ENCODE data around the gene SORT1.

The SORT1 gene

DNA sequence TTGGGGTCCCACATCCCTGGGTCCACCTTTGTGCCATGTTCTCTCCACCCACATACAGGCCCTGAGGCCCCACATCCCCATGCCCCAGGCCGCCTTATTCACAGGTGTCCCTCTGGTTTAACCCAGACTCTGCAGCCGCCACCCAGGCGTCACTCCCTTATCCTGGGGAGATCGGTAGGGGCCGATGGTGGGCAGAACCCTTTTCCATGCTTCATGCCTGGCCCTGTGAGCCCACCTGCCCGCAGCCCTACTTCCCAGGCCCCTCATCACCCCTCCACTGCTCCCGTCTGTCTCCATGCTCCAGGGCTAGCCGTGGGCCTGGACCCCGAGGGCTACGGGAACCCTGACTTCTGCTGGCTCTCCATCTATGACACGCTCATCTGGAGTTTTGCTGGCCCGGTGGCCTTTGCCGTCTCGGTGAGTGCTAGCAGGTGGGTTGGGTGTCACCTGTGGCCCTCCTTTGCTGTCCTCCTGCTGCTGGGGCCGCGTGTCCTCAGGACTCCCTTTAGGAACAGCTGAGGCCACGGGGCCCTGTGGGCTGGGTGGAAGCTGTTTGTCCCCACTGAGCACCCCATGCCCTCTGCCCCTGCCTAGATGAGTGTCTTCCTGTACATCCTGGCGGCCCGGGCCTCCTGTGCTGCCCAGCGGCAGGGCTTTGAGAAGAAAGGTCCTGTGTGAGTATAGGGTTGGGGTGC lies 126.9 kb downstream of the SORT1 start:
- no peak for DNase-seq

GRCh38 chr1:109269981-109270622 lies 127.6 kb downstream of the SORT1 start:
- no peak for DNase-seq

GRCh38 chr1:109269212-109269980 lies 128.3 kb downstream of the SORT1 start:
- no peak for DNase-seq

GRCh38 chr1:109268431-109269211 lies 129.1 kb downstream of the SORT1 start:
- no peak for DNase-seq

GRCh38 chr1:109267743-109268300 lies 129.9 kb downstream of the SORT1 start:
- DNase-seq = no peak

DNA sequence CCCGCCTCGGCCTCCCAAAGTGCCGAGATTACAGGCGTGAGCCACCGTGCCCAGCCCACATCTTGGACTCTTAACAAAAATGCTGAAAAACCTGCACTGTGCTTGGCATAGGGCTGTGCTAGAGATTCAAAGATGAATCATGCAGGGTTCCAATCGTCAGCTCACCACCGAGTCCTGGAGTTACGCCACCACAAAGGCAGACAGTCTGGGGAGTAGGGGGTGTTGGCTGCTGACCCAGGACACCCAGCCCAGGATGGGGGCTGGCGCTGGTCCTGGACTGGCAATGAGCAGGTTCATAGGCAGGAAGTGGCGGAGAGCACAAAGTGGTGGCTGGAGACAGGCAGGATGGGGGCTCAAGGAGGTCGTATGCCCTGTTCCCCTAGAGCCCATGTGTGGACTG lies 130.8 kb downstream of the SORT1 start:
- DNase-seq = no peak

GRCh38 chr1:109265741-109266330 lies 131.9 kb downstream of the SORT1 start:
- DNase-seq = no peak

DNA sequence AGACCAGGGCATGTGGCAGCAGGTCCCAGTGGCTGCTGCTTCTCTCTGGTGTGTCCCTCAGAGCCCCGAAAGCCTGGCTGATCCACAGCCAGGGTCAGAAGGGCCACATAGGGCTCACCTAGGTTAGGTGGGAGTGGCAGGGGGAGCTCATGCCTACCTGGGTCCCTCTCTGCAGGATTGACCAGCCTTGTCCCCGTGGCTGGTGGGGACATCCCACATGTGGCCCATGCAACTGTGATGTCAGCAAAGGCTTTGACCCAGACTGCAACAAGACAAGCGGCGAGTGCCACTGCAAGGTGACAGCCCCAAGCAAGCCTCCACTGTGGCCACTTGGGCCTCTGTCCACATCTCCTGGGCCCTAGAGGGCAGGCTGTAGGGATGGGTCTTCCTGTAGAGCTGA lies 132.7 kb downstream of the SORT1 start:
- no peak for DNase-seq

GRCh38 chr1:109264379-109264755 lies 133.4 kb downstream of the SORT1 start:
- no peak for DNase-seq

- peak; percentile 79 for DNase-seq
Observed at GRCh38 chr1:109263597-109264378, 133.9 kb downstream of the SORT1 start.

- DNase-seq = no peak
Observed at GRCh38 chr1:109263234-109263596, 134.5 kb downstream of the SORT1 start.

GRCh38 chr1:109262231-109263055 lies 135.3 kb downstream of the SORT1 start:
- no peak for DNase-seq

GRCh38 chr1:109261578-109261977 lies 136.1 kb downstream of the SORT1 start:
- no peak for DNase-seq

GRCh38 chr1:109261006-109261405 lies 136.7 kb downstream of the SORT1 start:
- DNase-seq = no peak

DNA sequence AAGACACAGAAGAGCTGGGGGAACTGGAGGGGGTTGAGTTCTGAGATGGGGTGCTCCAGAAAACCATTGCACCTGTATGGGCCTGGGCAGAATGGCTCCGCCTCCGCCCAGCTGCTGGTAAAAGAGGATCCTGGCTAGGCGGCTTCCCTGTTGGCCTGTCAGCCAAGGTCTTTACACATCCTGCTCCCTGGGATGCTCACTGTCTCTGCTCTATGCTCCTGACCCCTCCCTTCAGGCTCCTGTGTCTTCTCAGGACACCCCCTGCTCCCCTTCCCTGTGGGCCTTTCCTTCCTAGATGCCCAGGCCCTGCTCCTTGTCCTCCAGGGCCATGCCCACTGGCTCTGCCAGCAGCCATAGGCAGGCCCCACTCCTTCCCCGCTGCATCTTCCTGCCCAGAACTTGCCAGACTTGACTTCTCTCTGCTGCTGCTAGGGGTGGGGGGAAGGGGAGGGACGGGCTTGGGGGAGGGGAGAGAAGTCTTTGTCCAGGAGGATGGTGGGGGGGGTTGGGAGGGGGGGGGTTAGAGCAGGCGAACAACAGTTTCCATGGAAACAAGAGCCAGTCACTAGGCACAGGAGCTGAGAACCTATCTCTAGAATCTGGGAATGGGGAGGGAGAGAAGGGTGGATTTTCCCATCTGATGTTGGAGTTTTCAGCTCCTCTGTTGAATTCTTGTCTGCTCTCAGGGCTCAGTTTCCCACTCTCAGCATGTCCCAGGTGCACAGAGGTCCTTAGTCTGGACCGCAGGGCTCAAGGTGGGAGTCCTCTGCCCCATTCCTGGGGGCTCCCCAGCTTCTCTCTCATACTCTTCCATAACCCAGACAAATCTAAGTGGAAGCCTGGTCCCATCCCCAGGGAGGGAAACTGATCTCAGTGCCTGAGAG lies 137.8 kb downstream of the SORT1 start:
- peak; percentile 10 for DNase-seq
